Keratinocyte (primary cell): ENCODE data around the gene ZNF205. TPM values are rescaled to one million over a fixed set of nuclear protein-coding genes. Genes with fewer than 3 reads are reported as not detected.

ENCODE experiments used
- DNase-seq: peaks from one replicate; pipeline ENCODE4 v3.0.0-alpha.2; 2011; ENCODE audit warnings: low read depth, missing footprints, low spot score
- FAIRE-seq: peaks from 2 replicates; lab custom pipeline; 2011; peaks lifted over from hg19 to GRCh38; lab: Jason Lieb, UNC
- H2AFZ ChIP-seq: 2 replicates; pipeline ENCODE4 v1.6.0; 2012; ENCODE audit warnings: low read length, control low read depth, inconsistent platforms; ENCODE audit not compliant: control insufficient read depth
- H3K27ac ChIP-seq: 2 replicates; pipeline ENCODE4 v1.5.1; 2011; ENCODE audit warnings: low read length; ENCODE audit not compliant: control insufficient read depth, insufficient read depth
- H3K27me3 ChIP-seq: 3 replicates; pipeline ENCODE4 v1.6.0; 2011; ENCODE audit warnings: low read length; ENCODE audit not compliant: control insufficient read depth, insufficient read depth; ENCODE audit errors: extremely low read depth
- H3K36me3 ChIP-seq, 2 experiments: 2 replicates in 1 of 2; 3 replicates in 1 of 2; pipeline ENCODE4 v1.5.1; 2011; ENCODE audit warnings: low read length in 2 of 2, mild to moderate bottlenecking in 1 of 2; ENCODE audit not compliant: control insufficient read depth in 2 of 2, insufficient read depth in 2 of 2; ENCODE audit errors: extremely low read depth in 1 of 2
- H3K4me1 ChIP-seq: 3 replicates; pipeline ENCODE4 v1.5.1; 2011; ENCODE audit warnings: low read length; ENCODE audit not compliant: control insufficient read depth, insufficient read depth; ENCODE audit errors: extremely low read depth
- H3K4me2 ChIP-seq: 3 replicates; pipeline ENCODE4 v1.6.0; 2011; ENCODE audit warnings: low read depth, low read length; ENCODE audit not compliant: control insufficient read depth, insufficient read depth; ENCODE audit errors: extremely low read depth
- H3K4me3 ChIP-seq, 3 experiments: fragments of 200-600 bp in 1 of 3; sonication (generic) in 1 of 3; 2 replicates in 2 of 3; 3 replicates in 1 of 3; pipeline ENCODE4 v1.5.1; 2011 to 2016; ENCODE audit warnings: low read length in 3 of 3, mild to moderate bottlenecking in 3 of 3, control low read depth in 2 of 3, inconsistent platforms in 1 of 3, low read depth in 1 of 3, mixed read lengths in 1 of 3, mixed run types in 1 of 3, moderate library complexity in 1 of 3; ENCODE audit not compliant: control insufficient read depth in 2 of 3, insufficient read depth in 2 of 3; ENCODE audit errors: extremely low read depth in 1 of 3
- H3K79me2 ChIP-seq: 2 replicates; pipeline ENCODE4 v1.6.0; 2012; ENCODE audit warnings: low read length; ENCODE audit not compliant: control insufficient read depth, insufficient read depth
- H3K9ac ChIP-seq: 3 replicates; pipeline ENCODE4 v1.6.0; 2011; ENCODE audit warnings: low read length; ENCODE audit not compliant: control insufficient read depth, insufficient read depth; ENCODE audit errors: extremely low read depth
- H3K9me1 ChIP-seq: 3 replicates; pipeline ENCODE4 v1.6.0; 2011; ENCODE audit warnings: low read length; ENCODE audit not compliant: control insufficient read depth, insufficient read depth; ENCODE audit errors: extremely low read depth
- H3K9me3 ChIP-seq: 2 replicates; pipeline ENCODE4 v1.5.1; 2012; ENCODE audit warnings: low read depth, low read length; ENCODE audit not compliant: control insufficient read depth
- H4K20me1 ChIP-seq: 3 replicates; pipeline ENCODE4 v1.6.0; 2011; ENCODE audit warnings: low read length; ENCODE audit not compliant: control insufficient read depth, insufficient read depth; ENCODE audit errors: extremely low read depth
- CTCF ChIP-seq, 3 experiments: IDR thresholded peaks in 1 of 3; conservative IDR thresholded peaks in 1 of 3; optimal IDR thresholded peaks in 1 of 3; 2 replicates in 2 of 3; 3 replicates in 1 of 3; pipeline versions ENCODE3 to v1.5.1; 2011; ENCODE audit warnings: low read length in 3 of 3, mild to moderate bottlenecking in 3 of 3, moderate library complexity in 2 of 3, control low read depth in 1 of 3, inconsistent platforms in 1 of 3; ENCODE audit not compliant: insufficient read depth in 2 of 3; ENCODE audit errors: extremely low read depth in 1 of 3
- EZH2 ChIP-seq: IDR thresholded peaks from one replicate; pipeline ENCODE4 v1.6.1; 2012; ENCODE audit warnings: inconsistent platforms, mild to moderate bottlenecking, low read length, moderate library complexity
- dilution Hi-C: fragments of 300-500 bp; cut with MboI; formaldehyde crosslinking; loops from one replicate; pipeline ENCODE4 v1.7.0; 2020; ENCODE audit warnings: low sequenced_read_pairs; ENCODE audit not compliant: extremely low pct_ligation_motif_present
- polyA plus RNA-seq, 5 experiments: library from polyadenylated mRNA; depleted of rRNA in 3 of 5; stranded (reverse) in 3 of 5; stranded (forward) in 1 of 5; unstranded in 1 of 5; fragments of >200 nt; gene quantifications; 1 replicate in 1 of 5; 2 replicates in 3 of 5; 3 replicates in 1 of 5; pipeline versions ENCODE4 v1.2.1 to v1.2.3, GENCODE V29; 2011 to 2012; ENCODE audit warnings: missing spikeins in 2 of 5, low read depth in 1 of 5, low replicate concordance in 1 of 5

The ZNF205 gene
- polyA plus RNA-seq, 1 donor (not counting 4 experiments of a cell fraction or from before 2014, with no cell fraction given), result 6.0 TPM

GRCh38 chr16:3152277-3152990, 40.0 kb downstream of the ZNF205 start:
- H3K9me1 ChIP-seq, result no peaks in the 10 kb centered on the region
- no peaks in the 10 kb centered on the region for H3K36me3 ChIP-seq
- no peaks in the 10 kb centered on the region for H3K9me3 ChIP-seq
- peak overlapping the region; percentile 83 for H2AFZ ChIP-seq
- H3K27me3 ChIP-seq, result no peaks in the 10 kb centered on the region
- peak overlapping the region; percentile 79 for H3K4me2 ChIP-seq
- TF ChIP-seq CTCF (optimal IDR thresholded peaks at IDR 0.05 in 1 of 3, IDR thresholded peaks at IDR 0.05 in 1 of 3, conservative IDR thresholded peaks at IDR 0.05 in 1 of 3; ENCODE audit: extremely low read depth in 1 of 3, insufficient read depth in 2 of 3, low read length in 3 of 3) (peak; percentile 30 to 65 (median 33)), EZH2 (no peak)
- DNase-seq, result no peak
- H4K20me1 ChIP-seq, result peaks cover 5% of the 10 kb centered on the region
- no peak for FAIRE-seq
- dilution Hi-C loops, result no loop called here
- H3K27ac ChIP-seq, result peak overlapping the region; percentile 39
- peak overlapping the region; percentile 28 to 62 (median 59) for H3K4me3 ChIP-seq
- H3K9ac ChIP-seq, result peak overlapping the region; percentile 40
- H3K79me2 ChIP-seq, result no peaks in the 10 kb centered on the region
- H3K4me1 ChIP-seq, result peaks cover 7% of the 10 kb centered on the region

- Histone ChIP-seq H3K36me3 (no peaks in the 10 kb centered on the region), H4K20me1 (peaks cover 5% of the 10 kb centered on the region), H3K4me2 (no peak overlapping the region), H3K4me1 (peaks cover 7% of the 10 kb centered on the region), H3K27me3 (no peaks in the 10 kb centered on the region), H3K79me2 (no peaks in the 10 kb centered on the region), H3K4me3 (no peak overlapping the region), H3K9me3 (no peaks in the 10 kb centered on the region), H2AFZ (no peak overlapping the region), H3K9ac (no peak overlapping the region), H3K27ac (no peak overlapping the region), H3K9me1 (no peaks in the 10 kb centered on the region)
- dilution Hi-C loops, result no loop called here
- no peak for DNase-seq
- FAIRE-seq, result no peak
- TF ChIP-seq CTCF (optimal IDR thresholded peaks at IDR 0.05 in 1 of 3, IDR thresholded peaks at IDR 0.05 in 1 of 3, conservative IDR thresholded peaks at IDR 0.05 in 1 of 3; ENCODE audit: extremely low read depth in 1 of 3, insufficient read depth in 2 of 3, low read length in 3 of 3) (no peak), EZH2 (no peak)
Measured at GRCh38 chr16:3152991-3153368, 40.6 kb downstream of the ZNF205 start.
